Trophoblast cell (in vitro differentiated cells and primary cell): ENCODE results near the gene IP6K3.

Source experiments
- DNase-seq, 2 donors: peaks; one replicate each; pipeline ENCODE4 v3.0.0-alpha.2; 2016
- H2AFZ ChIP-seq: 2 replicates; pipeline ENCODE4 v1.6.1; 2013; ENCODE audit warnings: low read length, moderate library complexity, mild to moderate bottlenecking; ENCODE audit not compliant: insufficient read depth, poor library complexity
- H2AK5ac ChIP-seq: 2 replicates; pipeline ENCODE4 v1.6.1; 2013; ENCODE audit warnings: mild to moderate bottlenecking, low read length
- H2BK120ac ChIP-seq: 2 replicates; pipeline ENCODE4 v1.6.1; 2013; ENCODE audit warnings: low read length, mild to moderate bottlenecking, moderate library complexity; ENCODE audit not compliant: insufficient read depth, poor library complexity
- H2BK12ac ChIP-seq: 2 replicates; pipeline ENCODE4 v1.6.1; 2013; ENCODE audit warnings: mild to moderate bottlenecking, low read length, moderate library complexity
- H2BK5ac ChIP-seq: 2 replicates; pipeline ENCODE4 v1.6.1; 2013; ENCODE audit warnings: low read length, low read depth, moderate library complexity, mild to moderate bottlenecking; ENCODE audit not compliant: poor library complexity
- H3K14ac ChIP-seq: 2 replicates; pipeline ENCODE4 v1.6.1; 2013; ENCODE audit warnings: mild to moderate bottlenecking, low read length
- H3K18ac ChIP-seq: 2 replicates; pipeline ENCODE4 v1.6.1; 2013; ENCODE audit warnings: mild to moderate bottlenecking, low read length
- H3K23ac ChIP-seq: 2 replicates; pipeline ENCODE4 v1.6.1; 2013; ENCODE audit warnings: low read length
- H3K27ac ChIP-seq: 2 replicates; pipeline ENCODE4 v1.5.1; 2013; ENCODE audit warnings: low read depth, mild to moderate bottlenecking, inconsistent platforms, low read length, moderate library complexity
- H3K27me3 ChIP-seq: 2 replicates; pipeline ENCODE4 v1.6.1; 2013; ENCODE audit warnings: inconsistent platforms, mild to moderate bottlenecking, low read length, moderate library complexity; ENCODE audit not compliant: insufficient read depth
- H3K36me3 ChIP-seq, 2 experiments: 1 replicate in 1 of 2; 2 replicates in 1 of 2; pipeline ENCODE4 v1.6.1; 2013; ENCODE audit warnings: low read length in 2 of 2, mild to moderate bottlenecking in 2 of 2, moderate library complexity in 1 of 2; ENCODE audit not compliant: insufficient read depth in 2 of 2, control insufficient read depth in 1 of 2
- H3K4ac ChIP-seq: 2 replicates; pipeline ENCODE4 v1.6.1; 2013; ENCODE audit warnings: low read depth, mild to moderate bottlenecking, low read length, moderate library complexity
- H3K4me1 ChIP-seq, 2 experiments: 1 replicate in 1 of 2; 2 replicates in 1 of 2; pipeline ENCODE4 v1.6.1; 2013; ENCODE audit warnings: low read length in 2 of 2, mild to moderate bottlenecking in 2 of 2, moderate library complexity in 1 of 2; ENCODE audit not compliant: insufficient read depth in 2 of 2, control insufficient read depth in 1 of 2
- H3K4me2 ChIP-seq: 2 replicates; pipeline ENCODE4 v1.6.1; 2013; ENCODE audit warnings: inconsistent platforms, mild to moderate bottlenecking, low read length, moderate library complexity
- H3K4me3 ChIP-seq: 2 replicates; pipeline ENCODE4 v1.5.1; 2013; ENCODE audit warnings: mild to moderate bottlenecking, low read depth, low read length, inconsistent platforms
- H3K79me1 ChIP-seq: one replicate; pipeline ENCODE4 v1.6.1; 2013; ENCODE audit warnings: low read length
- H3K79me2 ChIP-seq: 2 replicates; pipeline ENCODE4 v1.6.1; 2013; ENCODE audit warnings: low read length, mild to moderate bottlenecking; ENCODE audit not compliant: control insufficient read depth, insufficient read depth, poor library complexity
- H3K9ac ChIP-seq: 2 replicates; pipeline ENCODE4 v1.6.1; 2013; ENCODE audit warnings: mild to moderate bottlenecking, low read length
- H3K9me3 ChIP-seq: 2 replicates; pipeline ENCODE4 v1.6.1; 2013; ENCODE audit warnings: low read depth, mild to moderate bottlenecking, control low read depth, inconsistent platforms, low read length; ENCODE audit not compliant: insufficient read depth
- H4K12ac ChIP-seq: 2 replicates; pipeline ENCODE4 v1.6.1; 2013; ENCODE audit warnings: low read depth, mild to moderate bottlenecking, low read length, moderate library complexity
- H4K8ac ChIP-seq: 2 replicates; pipeline ENCODE4 v1.6.1; 2013; ENCODE audit warnings: low read depth, mild to moderate bottlenecking, low read length, moderate library complexity
- H4K91ac ChIP-seq: one replicate; pipeline ENCODE4 v1.6.1; 2013; ENCODE audit warnings: low read depth, mild to moderate bottlenecking, low read length, moderate library complexity
- WGBS: extraction: QIAGEN DNeasy Blood & Tissue Kit; methylation state at CpG from one replicate; pipeline ENCODE4 v1.1.7; 2013; ENCODE audit warnings: missing lambda C conversion rate; ENCODE audit not compliant: insufficient read length, insufficient coverage; ENCODE audit errors: extremely low coverage; 5-methylcytosine and 5-hydroxymethylcytosine counted together

The IP6K3 gene

DNA sequence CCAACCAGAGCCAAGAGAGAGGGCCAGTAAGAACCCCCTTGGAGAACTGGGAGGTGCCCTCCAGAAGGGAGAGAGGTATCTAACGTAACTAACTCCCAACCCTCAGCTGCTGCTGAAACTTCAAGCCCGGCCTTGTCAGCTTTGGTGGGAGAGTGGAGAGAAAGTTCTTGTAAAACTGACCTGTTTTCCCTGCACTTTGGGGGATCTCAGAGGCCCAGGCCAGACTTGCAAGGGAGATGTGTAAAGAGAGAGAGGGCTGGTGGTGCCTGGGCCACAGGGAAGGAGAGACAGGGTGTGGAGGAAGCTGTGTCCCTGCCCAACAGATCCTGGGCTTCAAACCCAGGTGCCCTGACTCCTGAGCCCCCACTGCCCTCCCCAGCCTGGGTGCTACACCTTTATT is 17.3 kb upstream of the IP6K3 start:
- Histone ChIP-seq H2AK5ac (no peak overlapping the region), H3K18ac (no peak overlapping the region), H3K4me1 (no peaks in the 10 kb centered on the region), H3K79me1 (no peaks in the 10 kb centered on the region), H3K9me3 (peaks cover 3% of the 10 kb centered on the region), H3K4me2 (no peak overlapping the region), H3K9ac (no peak overlapping the region), H4K91ac (no peak overlapping the region), H3K36me3 (no peaks in the 10 kb centered on the region), H3K4ac (no peak overlapping the region), H4K12ac (no peak overlapping the region), H2AFZ (no peak overlapping the region), H3K27ac (no peak overlapping the region), H2BK5ac (no peak overlapping the region), H3K4me3 (no peak overlapping the region), H4K8ac (no peak overlapping the region), H2BK12ac (no peak overlapping the region), H3K27me3 (no peaks in the 10 kb centered on the region), H3K14ac (no peak overlapping the region), H2BK120ac (no peak overlapping the region), H3K79me2 (no peaks in the 10 kb centered on the region), H3K23ac (no peak overlapping the region)
- no CpG with 5 or more reads among the region's 2 CpGs for WGBS
- no peak for DNase-seq

DNA sequence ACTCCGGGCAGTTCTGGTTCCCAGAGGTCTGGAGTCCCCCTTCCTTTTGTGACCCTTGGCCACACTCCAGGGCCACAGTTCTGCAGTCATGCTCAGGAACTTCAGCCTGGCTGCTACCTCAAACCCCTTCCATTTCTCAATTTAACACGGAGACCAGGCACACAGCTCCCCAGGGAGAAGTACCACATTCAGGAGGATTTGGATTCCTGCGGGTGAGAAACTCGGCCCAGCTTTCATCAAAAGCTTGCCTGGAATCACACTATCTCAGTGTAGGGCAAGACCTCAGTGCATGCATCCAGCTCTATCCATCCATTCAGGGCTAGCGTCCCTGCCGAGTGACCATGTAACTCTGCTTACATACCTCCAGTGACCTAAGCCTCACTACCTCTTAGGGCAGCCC is 16.8 kb upstream of the IP6K3 start:
- H3K4me3 ChIP-seq, result no peak overlapping the region
- no peak overlapping the region for H3K4me2 ChIP-seq
- H3K18ac ChIP-seq, result no peak overlapping the region
- H3K79me2 ChIP-seq, result no peaks in the 10 kb centered on the region
- no CpG with 5 or more reads among the region's 6 CpGs for WGBS
- H3K4ac ChIP-seq, result no peak overlapping the region
- H3K27me3 ChIP-seq, result no peaks in the 10 kb centered on the region
- no peak overlapping the region for H2BK120ac ChIP-seq
- no peak overlapping the region for H3K27ac ChIP-seq
- H3K23ac ChIP-seq, result no peak overlapping the region
- no peak overlapping the region for H3K14ac ChIP-seq
- H4K8ac ChIP-seq, result no peak overlapping the region
- H3K9ac ChIP-seq, result no peak overlapping the region
- no peak overlapping the region for H2BK12ac ChIP-seq
- H2AK5ac ChIP-seq, result no peak overlapping the region
- H3K4me1 ChIP-seq, result no peaks in the 10 kb centered on the region
- no peak overlapping the region for H4K91ac ChIP-seq
- DNase-seq, result no peak
- H3K36me3 ChIP-seq, result no peaks in the 10 kb centered on the region
- no peak overlapping the region for H2AFZ ChIP-seq
- H3K79me1 ChIP-seq, result no peaks in the 10 kb centered on the region
- H4K12ac ChIP-seq, result no peak overlapping the region
- peaks cover 3% of the 10 kb centered on the region for H3K9me3 ChIP-seq
- H2BK5ac ChIP-seq, result no peak overlapping the region

DNA sequence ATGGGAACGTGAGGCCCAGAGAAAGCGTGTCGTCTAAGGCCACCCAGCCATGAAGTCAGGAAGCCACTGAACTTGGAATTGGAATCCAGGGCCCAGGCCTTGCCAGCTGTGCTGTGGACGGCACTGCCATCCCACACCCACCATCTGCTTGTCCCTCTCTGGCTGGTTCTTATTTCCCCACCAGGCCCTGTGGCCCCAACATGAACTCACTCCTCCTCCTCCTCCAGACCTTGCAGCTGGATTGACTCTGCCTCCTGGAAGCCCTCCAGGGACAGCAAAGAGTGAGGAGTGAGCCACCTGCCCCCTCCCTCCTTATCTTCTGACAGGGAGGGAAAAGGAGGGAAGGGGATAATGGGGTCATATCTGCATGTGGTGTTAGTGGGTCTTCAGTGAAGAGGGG is 16.0 kb upstream of the IP6K3 start:
- H3K79me2 ChIP-seq, result no peaks in the 10 kb centered on the region
- no peak overlapping the region for H4K8ac ChIP-seq
- no peak overlapping the region for H3K4me3 ChIP-seq
- peaks cover 3% of the 10 kb centered on the region for H3K9me3 ChIP-seq
- no peak overlapping the region for H3K27ac ChIP-seq
- WGBS, result no CpG with 5 or more reads among the region's 4 CpGs
- H3K79me1 ChIP-seq, result no peaks in the 10 kb centered on the region
- H2BK120ac ChIP-seq, result no peak overlapping the region
- no peak overlapping the region for H2BK5ac ChIP-seq
- H3K4me2 ChIP-seq, result no peak overlapping the region
- no peak overlapping the region for H3K23ac ChIP-seq
- H4K91ac ChIP-seq, result no peak overlapping the region
- no peak overlapping the region for H3K14ac ChIP-seq
- no peak overlapping the region for H3K4ac ChIP-seq
- H3K18ac ChIP-seq, result no peak overlapping the region
- H2AFZ ChIP-seq, result no peak overlapping the region
- H3K27me3 ChIP-seq, result no peaks in the 10 kb centered on the region
- H3K4me1 ChIP-seq, result no peaks in the 10 kb centered on the region
- H3K9ac ChIP-seq, result no peak overlapping the region
- no peak overlapping the region for H2BK12ac ChIP-seq
- H4K12ac ChIP-seq, result no peak overlapping the region
- no peaks in the 10 kb centered on the region for H3K36me3 ChIP-seq
- no peak overlapping the region for H2AK5ac ChIP-seq
- DNase-seq, result no peak

DNA sequence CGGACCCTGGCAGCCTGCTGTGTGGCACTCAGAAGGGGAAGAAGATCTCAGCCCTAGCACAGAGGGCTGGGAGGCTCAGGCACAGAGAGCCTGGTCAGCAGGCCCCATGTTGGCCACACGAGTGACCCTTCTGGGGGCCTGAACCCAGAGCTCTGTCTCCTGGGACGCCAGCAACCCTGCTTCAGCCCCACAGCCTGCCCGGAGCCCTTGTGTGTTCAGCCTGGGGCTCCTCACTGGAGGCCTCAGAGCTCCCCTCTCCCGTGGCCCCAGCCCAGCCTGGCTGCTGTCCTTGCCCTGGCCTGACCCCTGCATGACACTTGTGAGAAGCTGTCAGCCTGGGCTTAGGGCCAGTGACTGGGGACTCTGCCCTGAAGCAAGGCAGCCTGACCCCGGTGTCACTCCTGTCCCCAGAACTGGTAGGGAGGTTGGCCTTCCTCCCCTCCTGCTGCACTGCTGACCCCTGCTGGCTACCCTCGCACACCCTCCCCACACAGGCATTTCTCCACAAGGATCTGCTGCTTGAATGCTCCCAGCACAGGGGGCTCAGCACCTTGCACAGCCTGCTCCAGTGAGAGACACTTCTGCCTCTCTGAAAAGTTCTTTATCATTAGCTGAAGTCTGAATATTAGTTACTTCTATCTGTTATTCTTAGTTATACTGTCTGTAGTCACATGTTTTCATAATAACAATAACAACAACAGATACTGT is 15.4 kb upstream of the IP6K3 start:
- Histone ChIP-seq H3K9me3 (no peaks in the 10 kb centered on the region), H2BK5ac (no peak overlapping the region), H3K27me3 (no peaks in the 10 kb centered on the region), H3K23ac (no peak overlapping the region), H4K8ac (peak overlapping the region; percentile 39), H3K4me2 (no peak overlapping the region), H3K27ac (no peak overlapping the region), H2AK5ac (no peak overlapping the region), H3K4me3 (no peak overlapping the region), H2BK12ac (no peak overlapping the region), H3K4ac (no peak overlapping the region), H3K4me1 (peaks cover 0 to 2% of the 10 kb centered on the region in 2 experiments), H3K79me2 (no peaks in the 10 kb centered on the region), H3K18ac (no peak overlapping the region), H3K9ac (no peak overlapping the region), H4K91ac (no peak overlapping the region), H2AFZ (no peak overlapping the region), H3K36me3 (no peaks in the 10 kb centered on the region), H4K12ac (no peak overlapping the region), H2BK120ac (no peak overlapping the region), H3K14ac (no peak overlapping the region), H3K79me1 (no peaks in the 10 kb centered on the region)
- WGBS, result no CpG with 5 or more reads among the region's 7 CpGs
- peak in 1 of 2 donors; percentile 57 for DNase-seq
